Fibroblast of skin of right biceps (primary cell): Measurements from ENCODE around the gene CIAO3.
"Not testable (repeated sequence)": the region's sequence is repeated elsewhere in the genome, so short reads cannot be mapped to it uniquely, and the experiment has no call there.

Experiments
- DNase-seq: peaks from one replicate; pipeline ENCODE4 v3.0.0-alpha.2; 2013

CIAO3 gene

GRCh38 chr16:759110-759910 is 18.5 kb upstream of the CIAO3 start:
- DNase-seq: no peak

- DNase-seq: no peak
These were observed 15.6 kb upstream of the CIAO3 start for GRCh38 chr16:756428-756827.

- no peak for DNase-seq
These were observed 13.9 kb upstream of the CIAO3 start for GRCh38 chr16:754656-755055.

GRCh38 chr16:754121-754607 is 13.4 kb upstream of the CIAO3 start:
- DNase-seq: not testable (repeated sequence)

- DNase-seq: no peak
These were observed 11.2 kb upstream of the CIAO3 start for GRCh38 chr16:752007-752312.

- no peak for DNase-seq
These were observed 10.6 kb upstream of the CIAO3 start for GRCh38 chr16:751152-752006.

GRCh38 chr16:750485-750884 is 9.7 kb upstream of the CIAO3 start:
- no peak for DNase-seq

- peak; percentile 64 for DNase-seq
These were observed 8.2 kb upstream of the CIAO3 start for GRCh38 chr16:749010-749409.

- no peak for DNase-seq
These were observed 7.4 kb upstream of the CIAO3 start for GRCh38 chr16:747978-748746.

GRCh38 chr16:746637-747036 is 5.8 kb upstream of the CIAO3 start:
- DNase-seq: no peak

GRCh38 chr16:745739-746138 is 4.9 kb upstream of the CIAO3 start:
- no peak for DNase-seq

- DNase-seq: no peak
These were observed 3.1 kb upstream of the CIAO3 start for GRCh38 chr16:743794-744500.

- DNase-seq: not testable (repeated sequence)
These were observed 2.1 kb upstream of the CIAO3 start for GRCh38 chr16:742894-743293.

- DNase-seq: no peak
These were observed 1.3 kb upstream of the CIAO3 start for GRCh38 chr16:741986-742629.

GRCh38 chr16:740459-740763 is 386 bp downstream of the CIAO3 start:
- DNase-seq: no peak

- no peak for DNase-seq
These were observed 988 bp downstream of the CIAO3 start for GRCh38 chr16:739560-740458.

GRCh38 chr16:736936-737481 is 3.8 kb downstream of the CIAO3 start:
- no peak for DNase-seq

GRCh38 chr16:735982-736453 is 4.8 kb downstream of the CIAO3 start:
- DNase-seq: no peak

- no peak for DNase-seq
These were observed 5.6 kb downstream of the CIAO3 start for GRCh38 chr16:734981-735881.
